HG03095 (cell line): ENCODE measurements around the gene CUEDC1.

Source experiments
- ATAC-seq: cut with Tn5 transposase; IDR thresholded peaks from one replicate; pipeline ENCODE4 v1.9.1; 2021; ENCODE audit warnings: moderate library complexity; ENCODE audit not compliant: unreplicated experiment

CUEDC1 gene, protein sequence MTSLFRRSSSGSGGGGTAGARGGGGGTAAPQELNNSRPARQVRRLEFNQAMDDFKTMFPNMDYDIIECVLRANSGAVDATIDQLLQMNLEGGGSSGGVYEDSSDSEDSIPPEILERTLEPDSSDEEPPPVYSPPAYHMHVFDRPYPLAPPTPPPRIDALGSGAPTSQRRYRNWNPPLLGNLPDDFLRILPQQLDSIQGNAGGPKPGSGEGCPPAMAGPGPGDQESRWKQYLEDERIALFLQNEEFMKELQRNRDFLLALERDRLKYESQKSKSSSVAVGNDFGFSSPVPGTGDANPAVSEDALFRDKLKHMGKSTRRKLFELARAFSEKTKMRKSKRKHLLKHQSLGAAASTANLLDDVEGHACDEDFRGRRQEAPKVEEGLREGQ

DNA sequence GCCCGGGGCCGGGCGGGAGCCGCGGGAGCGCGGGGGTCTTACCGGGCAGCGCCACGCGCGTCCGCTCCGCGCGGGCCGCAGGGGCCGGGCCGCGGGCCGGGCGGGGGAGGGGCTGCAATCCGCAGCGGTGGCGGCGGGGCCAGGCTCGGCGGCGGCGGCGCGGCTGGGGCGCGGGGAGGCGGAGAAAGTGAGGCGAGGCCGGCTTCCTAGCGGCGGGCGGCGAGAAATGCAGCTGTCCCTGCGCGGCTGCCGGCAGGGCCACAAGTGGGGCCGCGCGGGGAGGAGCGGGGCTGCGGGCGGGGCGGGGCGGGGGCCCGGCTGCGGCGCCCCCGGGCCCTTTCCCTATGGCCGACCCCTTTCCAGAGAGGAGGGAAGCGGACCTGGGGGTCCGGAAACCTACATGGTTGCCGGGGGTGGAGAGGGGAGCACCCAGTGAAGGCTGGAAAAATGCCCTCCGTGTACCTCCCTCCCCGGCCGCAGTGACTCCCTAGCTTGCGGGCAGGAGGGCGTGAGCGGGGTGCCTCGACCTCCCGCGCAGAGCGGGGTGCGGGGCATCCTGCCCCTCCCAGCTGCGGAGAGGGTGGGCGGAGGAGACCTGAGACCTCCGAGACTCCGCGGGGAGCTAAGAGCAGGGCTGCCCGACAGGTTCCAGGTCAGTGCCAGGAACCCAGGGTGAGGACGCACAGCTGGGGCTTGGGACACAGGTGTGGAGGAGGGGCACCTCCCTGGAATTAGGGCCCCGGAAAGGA lies at the start of gene CUEDC1:
Gene CUEDC1, minus strand, starts transcription at position 230 of the 749 bp plus-strand sequence. CDS start 69,848 bp downstream, outside the sequence.
- peak; percentile 58 for ATAC-seq

DNA sequence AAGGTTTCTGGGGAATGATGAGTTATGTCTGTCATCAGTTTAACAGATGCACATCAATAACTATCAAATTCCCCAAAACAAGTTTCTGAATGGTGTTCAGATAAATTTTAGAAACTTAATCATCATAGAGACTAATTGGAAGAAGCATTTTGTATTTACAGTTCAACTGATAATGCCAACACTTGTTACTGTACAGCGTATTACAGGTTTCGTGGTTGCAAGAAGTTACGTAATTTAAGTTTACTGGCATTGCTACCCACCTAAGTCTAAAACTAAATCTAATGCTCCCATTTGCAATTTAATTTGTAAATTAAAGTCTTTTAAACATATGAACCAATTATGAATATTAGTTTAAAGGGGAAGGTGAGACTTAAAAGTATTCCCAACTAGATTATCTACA lies 48.8 kb upstream of the CUEDC1 start:
- no peak for ATAC-seq

DNA sequence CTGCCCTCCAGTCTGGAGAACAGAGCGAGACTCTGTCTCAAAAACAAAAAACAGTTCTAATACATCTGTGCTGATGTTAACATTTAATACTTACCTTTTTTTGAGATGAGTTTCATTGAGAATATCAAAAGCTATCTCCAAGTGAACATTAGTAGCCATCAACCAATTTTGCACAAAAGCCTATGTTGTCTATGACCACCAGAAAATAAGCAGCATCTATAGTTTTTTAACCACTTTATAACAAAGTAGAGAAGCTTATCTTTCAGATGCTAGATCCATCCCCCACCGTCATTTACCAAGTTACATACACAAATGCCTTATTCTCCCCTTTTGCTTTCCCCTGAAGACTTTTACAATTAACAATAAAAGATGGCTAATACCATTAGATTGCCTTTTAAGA lies 47.8 kb upstream of the CUEDC1 start:
- no peak for ATAC-seq

DNA sequence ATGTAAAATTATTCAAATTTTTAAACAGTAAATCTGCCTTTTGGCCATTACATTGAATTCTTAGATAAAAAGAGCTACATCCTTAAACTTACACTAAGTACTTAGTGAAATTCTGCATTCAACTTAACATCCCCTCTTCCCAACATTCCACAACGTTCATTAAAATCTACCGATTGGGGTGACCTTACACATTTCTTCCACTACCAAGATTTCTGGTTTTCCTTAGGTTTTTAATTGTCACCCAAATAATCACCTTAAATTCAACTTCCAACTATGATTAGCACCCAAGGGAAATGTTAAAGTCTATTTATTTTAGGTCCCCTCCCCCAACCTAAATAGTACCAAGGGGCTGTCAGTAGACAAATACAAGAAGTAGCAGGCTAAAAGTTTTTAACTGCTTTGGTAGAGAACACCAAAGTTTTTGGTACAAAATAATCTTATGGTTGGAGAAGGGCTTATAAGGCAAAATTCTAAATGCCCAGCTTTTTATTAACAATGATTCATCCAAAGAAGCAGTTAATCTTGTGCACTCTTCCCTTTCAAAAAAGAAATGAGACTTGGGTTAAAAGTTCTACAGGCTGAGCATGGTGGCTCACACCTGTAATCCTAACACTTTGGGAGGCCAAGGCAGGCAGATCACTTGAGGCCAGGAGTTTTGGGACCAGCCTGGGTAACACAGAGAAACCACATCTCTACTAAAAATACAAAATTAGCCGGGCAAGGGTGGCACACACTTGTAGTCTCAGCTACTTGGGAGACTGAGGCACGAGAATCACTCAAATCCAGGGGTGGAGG lies 47.1 kb upstream of the CUEDC1 start:
- ATAC-seq, result no peak

DNA sequence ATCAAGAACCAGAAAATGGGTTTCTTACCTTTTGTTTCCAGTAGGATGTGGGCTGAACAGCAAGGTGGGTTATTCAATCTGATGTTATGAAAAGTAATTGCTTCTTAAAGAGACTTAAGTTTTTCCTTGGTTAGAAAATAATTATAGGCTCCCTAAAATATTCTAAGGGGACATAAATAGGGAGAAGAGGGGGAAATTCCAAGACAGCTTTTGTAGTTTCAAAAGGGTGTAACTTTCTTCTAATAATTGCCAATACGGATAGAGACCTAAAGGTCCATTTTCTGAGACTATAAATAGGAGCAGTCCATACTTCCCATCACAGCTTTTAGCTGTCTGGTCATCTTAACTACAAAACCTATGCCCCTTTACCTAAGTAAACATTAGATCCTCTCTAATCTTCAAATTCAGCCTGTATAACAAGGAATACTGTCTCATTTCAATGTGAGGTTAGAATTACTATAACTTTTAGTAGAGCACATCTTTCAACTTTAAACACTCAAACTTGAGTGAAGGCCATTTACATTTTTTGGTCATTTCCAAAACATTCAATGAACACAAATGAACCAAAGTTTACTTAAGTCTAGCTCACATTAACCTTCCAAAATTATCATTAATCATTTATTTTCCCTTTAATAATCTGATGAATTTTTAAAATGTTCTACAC lies 46.4 kb upstream of the CUEDC1 start:
- ATAC-seq, result no peak

DNA sequence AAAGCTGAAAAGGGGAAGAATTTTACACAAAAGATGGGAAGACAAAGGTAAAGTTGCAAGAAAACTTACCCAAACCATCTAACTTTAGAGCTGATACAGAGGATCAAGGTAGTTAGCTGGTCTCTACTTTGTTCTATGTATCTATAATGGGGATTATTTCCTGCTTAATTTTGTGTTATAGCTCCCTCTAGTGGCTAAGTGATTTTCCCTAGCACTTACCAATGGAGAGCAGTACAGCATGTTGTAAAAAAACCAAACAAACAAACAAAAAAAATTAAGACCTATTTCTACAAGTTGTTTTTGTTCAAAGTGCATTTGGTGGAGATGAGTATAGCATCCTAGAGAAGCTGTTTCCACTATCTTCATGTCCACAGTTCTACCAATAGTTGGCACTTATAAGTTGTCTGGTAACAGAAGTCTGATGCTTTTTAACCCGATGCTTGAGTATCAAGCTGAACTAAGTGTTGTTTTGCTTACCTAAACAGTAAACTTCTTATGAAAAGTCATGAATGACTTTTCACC lies 44.3 kb upstream of the CUEDC1 start:
- ATAC-seq, result no peak

DNA sequence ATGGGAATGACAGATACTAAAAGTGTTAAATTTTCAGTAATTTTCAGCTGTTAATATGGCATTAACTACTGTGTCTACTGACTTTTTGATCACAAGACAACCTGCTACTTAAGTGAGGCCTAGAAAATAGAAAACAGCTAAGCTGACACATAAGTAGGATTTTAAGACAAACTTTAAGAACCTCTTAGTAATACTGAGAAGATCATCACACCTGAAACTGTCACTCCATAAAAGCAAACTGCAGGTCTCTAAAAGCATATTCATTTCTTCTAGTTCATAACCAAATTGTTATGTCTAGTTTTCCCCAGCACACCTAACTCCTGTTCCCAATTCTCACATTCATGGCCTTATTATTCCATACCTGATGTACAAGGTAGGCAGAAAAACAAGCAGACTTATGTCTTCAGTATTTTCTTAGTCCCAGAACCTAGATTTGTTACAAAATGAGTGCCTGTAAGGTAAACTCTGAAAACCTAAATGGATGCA lies 43.8 kb upstream of the CUEDC1 start:
- no peak for ATAC-seq

DNA sequence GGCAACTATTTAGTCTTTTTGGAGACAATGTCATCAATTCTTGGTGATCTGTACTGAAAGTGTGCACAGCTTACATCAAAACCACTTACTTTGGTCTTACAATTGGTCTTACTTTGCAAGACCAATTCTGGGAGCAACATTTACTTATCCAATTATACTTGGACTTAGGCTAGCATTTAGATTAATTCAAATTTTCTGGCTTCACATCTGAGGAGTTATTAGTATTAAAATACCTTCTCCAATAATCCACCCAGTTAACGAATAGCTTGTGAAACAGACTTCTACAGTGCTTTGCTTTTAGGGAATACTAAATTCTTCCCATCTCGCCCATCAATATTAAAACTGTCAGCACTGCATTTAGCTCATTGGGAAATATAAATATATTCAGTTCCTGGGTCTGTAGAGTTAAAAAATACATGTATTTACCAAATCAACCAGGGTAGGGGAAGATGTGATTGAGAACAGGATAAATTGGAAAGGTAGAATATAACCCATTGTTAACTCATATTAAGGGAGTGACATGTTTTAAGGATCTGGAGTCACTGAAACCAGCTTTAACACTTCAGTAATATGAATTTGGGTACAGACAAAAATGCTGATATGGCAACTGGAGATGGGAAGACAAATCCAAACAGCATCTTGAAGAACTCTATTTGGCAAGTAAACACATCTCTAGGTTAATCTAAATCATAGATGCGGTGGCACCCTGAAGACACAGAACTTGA lies 42.0 kb upstream of the CUEDC1 start:
- ATAC-seq, result no peak

DNA sequence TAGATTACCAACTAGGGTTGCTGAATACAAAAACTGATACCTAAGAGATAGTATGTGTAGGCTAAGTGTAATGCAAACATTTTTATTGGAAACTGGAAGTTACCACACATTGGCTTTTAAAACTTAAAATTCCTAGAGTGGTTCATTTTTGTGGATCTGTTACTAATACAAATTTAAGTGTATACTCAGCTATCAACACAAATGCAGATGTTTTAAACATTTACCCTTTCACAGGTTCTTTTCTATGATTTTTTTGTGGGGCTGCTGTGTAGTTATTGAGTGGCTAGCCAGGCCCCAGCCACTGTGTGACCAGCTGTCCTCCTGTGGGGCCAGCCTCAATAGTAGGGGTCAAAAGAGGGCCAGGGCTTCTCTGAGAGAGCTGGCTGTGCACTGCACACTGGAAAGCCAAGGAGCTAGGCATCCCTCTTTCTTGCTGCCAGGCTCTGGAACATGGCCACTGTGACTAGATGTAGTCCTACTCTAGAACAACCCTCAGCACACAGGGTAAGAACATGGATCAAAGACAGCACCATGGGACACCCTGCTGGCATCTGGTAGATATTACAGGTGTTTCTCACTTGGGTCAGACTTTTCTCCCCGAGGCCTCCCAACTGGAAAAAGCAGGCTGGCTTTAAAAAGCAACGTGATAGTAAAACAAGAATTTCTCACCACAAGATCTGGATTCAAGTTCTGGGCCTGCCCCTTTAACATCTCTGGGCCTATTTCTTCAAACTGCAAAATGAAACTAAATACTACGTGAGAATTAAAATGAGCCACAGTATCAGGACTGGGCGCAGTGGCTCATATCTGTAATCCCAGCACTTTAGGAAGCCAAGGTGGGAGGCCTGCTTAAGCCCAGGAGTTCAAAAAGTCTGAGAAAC lies 40.1 kb upstream of the CUEDC1 start:
- ATAC-seq, result peak; percentile 61

DNA sequence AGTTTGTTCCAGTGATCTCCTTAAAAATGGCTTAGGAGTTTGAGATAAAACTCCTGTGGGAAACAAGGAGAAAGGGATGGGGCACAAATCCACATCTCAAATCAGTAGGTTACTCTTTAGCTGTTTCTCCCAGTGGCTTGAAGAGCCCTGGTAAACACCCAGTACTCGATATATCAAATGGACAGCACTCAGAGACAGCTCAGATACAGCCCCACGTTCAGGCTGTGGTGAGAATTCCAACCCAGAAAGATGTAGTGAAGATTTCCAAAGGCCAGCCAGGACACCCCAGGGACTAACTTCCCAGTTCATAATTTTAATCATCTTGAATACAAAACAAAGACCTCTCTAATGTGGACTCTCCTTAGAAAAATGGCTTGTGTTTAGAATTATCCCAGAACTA lies 39.2 kb upstream of the CUEDC1 start:
- no peak for ATAC-seq

DNA sequence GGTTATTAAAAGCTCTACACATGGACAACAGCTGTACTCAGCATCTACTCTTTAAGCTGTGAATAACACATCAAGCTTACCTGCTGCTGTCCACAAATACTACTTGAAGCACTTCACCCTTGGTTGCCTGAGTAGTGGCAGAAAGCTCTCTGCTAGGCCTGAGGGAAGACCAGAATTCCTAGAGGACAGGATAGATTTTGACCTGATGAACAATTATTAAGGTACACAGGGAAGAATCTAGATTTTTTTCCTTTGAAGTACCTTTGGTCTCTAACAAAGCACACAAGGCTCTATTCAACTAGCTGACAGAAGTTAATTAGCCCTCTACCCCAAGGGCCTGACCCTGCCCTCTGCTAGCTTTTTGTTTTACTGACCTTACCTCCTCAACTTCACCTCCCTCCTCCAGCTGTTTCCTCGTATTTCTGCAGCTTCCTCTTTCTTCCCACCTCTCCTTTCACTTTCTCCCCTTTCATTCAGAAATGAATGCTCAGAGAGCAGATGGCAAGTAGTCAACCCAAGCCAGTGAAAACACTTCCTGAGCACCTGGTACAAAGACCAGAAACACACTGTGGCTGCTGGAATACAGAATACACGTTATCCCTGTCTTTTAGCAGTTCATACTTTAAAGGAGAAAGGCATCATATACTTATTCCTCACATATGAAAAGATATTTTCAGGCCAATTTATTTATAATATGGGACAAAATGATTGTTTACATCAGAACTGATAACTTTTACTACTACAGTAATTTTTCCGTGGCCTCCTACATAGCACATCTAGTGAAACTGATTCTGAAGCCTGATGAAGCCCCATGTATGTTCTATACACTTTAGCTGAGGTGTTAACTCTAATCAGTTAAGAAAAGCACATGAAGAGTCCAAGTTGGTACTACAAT lies 38.5 kb upstream of the CUEDC1 start:
- ATAC-seq, result no peak

DNA sequence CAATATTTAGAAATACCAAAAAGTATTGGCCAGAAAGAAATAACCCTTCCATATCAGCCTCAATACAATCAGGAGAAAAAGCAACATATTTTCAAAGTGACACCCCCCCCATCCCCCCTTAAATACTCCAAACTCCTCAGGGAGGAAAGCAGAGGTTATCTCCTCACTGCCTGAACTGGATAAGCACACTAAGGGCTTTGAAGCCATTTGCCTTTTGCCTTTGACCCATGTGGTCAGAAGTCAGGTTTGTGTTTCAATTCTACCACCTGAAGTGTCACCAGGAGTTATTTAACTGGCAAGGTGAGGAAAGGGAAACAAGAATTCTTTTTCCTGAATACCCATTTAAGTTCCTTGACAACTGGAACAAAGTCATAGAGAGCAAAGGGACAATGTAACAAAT lies 36.3 kb upstream of the CUEDC1 start:
- ATAC-seq, result no peak

DNA sequence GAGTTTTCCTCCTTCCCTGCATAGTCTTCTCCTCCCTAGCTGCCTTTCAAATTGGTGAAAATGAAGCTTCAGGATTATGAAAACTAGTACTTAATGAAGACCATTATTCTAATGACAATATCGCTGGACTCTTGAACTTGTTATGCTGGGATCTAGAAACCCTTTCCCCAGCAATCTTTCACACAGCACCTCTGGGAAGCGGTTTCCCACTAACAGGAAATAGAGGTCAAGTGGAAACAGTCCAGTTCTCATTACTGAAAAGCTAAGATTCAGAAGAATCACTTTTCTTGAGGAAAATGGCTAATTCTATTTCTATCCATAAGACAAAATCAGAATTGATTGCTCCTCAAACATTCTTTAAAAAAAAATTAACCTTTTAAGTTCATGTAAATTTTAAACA lies 34.8 kb upstream of the CUEDC1 start:
- no peak for ATAC-seq

DNA sequence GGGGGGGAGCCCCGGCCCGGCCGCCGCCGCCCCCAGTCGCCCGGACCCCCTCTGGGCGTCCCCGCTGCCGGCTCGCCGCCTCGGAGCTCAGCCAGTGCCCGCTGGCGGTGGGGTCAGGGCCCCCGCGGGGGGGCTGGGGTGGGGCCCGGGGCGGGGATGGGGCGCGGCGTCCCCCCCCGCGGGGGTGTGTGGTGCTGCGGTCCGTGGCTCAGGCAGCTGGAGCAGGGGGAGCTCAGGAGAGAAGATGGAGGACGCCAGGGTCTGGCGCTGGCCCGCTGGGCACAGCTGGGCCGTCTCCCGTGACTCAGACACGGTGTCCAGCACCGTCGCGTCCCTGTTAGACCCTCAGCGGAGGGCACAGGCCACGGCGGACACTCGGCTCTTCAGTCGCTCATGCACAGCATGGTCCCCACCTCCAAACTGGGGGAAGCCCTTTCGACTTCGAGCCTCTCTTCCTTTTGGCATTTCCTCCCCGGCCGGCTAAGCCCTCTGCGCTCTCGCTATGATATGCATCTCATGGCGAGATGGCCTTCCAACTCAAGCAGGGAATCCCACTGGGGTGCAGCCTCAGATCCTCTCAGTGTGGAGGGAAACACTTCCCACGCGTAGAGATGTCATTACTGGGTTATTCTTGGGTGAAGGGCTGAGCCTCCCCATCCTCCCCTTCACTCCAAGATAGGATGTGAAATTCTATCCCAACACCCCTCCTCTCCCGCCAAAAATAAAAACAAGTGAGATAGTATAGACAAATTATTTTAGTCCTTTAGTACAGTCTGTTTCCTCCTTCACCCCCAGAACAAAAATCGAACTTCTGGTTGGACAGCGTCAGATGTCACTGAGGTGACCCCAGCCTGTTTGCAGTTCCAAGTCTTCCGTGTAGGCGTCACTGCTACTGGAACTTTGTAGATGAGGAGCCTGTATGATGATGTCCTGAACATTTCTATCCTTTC lies 33.4 kb upstream of the CUEDC1 start:
- ATAC-seq, result peak; percentile 58

DNA sequence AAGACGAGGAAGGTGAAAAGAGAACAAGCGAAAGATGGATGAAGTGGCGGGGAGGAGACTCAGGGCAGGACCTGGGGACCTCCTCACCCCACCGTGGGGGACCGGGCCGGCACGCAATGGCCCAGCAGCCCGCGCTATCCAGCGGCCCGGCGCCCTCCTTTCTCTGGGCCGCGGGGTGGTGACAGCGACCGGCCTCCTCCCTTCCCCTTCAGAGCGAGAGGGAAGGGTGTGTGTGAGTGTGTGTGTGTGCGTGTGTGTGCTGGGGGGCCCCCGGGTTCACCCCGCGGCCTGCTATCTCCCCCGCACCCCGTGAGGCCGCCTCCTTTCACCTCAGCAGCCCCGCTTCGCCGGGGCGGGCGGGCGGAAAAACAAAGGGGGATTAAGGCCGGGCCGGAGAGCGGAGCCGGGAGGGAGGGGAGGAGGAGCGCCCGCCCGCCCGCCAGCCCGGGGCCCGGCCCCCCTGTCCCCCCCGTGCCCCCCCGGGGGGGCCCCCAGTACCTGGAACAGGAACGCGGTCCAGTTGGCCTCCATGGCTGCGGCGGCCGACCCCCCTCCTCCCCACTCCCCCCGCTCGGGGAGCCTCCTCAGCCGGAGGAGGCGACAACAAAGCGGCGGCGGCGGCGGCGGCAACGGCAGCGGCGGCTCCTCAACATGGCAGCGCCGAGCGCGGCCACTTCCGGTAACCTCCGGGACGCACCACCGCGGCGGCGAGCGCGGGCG lies 32.5 kb upstream of the CUEDC1 start, which contains the start of gene VEZF1:
Gene VEZF1, minus strand, starts transcription at position 674 of the 720 bp plus-strand sequence. Its CDS starts 143 bp downstream, at position 531.
- ATAC-seq, result peak; percentile 51
